ENCODE measurements around the gene KMT2D. TPM values are rescaled to one million over a fixed set of nuclear protein-coding genes. Genes with fewer than 3 reads are reported as not detected.
A peak's percentile ranks its signal among the peaks of the same experiment; 100 is the strongest.

KMT2D gene
- total RNA-seq, 1 donor from 2014 or later = 38.8 TPM

DNA sequence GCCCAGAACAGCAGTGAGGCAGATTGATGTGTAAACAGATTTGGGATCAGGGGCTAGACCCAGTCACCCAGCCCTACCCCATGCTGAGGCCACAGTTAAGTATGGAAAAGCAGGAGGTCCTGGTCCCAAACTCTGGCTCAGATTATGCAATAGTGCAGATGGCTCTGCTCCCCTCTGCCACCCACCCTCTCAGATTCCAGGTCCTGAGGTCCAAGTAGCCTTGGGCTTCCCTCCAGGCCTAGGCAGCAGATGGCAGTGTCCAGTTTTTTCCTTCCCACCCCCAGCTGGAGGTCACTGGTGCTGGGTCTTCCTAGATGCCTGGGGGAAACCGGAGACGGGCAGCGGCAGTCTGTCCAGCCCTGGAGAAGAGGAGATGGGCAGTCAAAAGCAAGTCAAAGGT is 36.8 kb upstream of the KMT2D start:
- intact Hi-C loops (cut with DNase I) = loop anchor here (10.0 kb wide), 1 partner anchor 137 kb away; no protein-coding TSS in a partner anchor
- Histone ChIP-seq H3K9me3 (no peaks in the 10 kb centered on the region), H3K27ac (no peak overlapping the region), H3K36me3 (peaks cover 3 to 53% of the 10 kb centered on the region in 2 donors), H3K27me3 (no peaks in the 10 kb centered on the region), H3K4me1 (peaks cover 22% of the 10 kb centered on the region), H3K4me3 (no peak overlapping the region)
- DNase-seq (ENCODE audit: extremely low spot score in 2 of 2) = no peak
- TF ChIP-seq POLR2AphosphoS5 (IDR thresholded peaks at IDR 0.05; ENCODE audit: insufficient read depth in 1 of 2, low read depth in 1 of 2) (no peak), POLR2A (IDR thresholded peaks at IDR 0.05) (no peak)
- TF ChIP-seq, protein P1, sequence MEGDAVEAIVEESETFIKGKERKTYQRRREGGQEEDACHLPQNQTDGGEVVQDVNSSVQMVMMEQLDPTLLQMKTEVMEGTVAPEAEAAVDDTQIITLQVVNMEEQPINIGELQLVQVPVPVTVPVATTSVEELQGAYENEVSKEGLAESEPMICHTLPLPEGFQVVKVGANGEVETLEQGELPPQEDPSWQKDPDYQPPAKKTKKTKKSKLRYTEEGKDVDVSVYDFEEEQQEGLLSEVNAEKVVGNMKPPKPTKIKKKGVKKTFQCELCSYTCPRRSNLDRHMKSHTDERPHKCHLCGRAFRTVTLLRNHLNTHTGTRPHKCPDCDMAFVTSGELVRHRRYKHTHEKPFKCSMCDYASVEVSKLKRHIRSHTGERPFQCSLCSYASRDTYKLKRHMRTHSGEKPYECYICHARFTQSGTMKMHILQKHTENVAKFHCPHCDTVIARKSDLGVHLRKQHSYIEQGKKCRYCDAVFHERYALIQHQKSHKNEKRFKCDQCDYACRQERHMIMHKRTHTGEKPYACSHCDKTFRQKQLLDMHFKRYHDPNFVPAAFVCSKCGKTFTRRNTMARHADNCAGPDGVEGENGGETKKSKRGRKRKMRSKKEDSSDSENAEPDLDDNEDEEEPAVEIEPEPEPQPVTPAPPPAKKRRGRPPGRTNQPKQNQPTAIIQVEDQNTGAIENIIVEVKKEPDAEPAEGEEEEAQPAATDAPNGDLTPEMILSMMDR (IDR thresholded peaks at IDR 0.05) = no peak

DNA sequence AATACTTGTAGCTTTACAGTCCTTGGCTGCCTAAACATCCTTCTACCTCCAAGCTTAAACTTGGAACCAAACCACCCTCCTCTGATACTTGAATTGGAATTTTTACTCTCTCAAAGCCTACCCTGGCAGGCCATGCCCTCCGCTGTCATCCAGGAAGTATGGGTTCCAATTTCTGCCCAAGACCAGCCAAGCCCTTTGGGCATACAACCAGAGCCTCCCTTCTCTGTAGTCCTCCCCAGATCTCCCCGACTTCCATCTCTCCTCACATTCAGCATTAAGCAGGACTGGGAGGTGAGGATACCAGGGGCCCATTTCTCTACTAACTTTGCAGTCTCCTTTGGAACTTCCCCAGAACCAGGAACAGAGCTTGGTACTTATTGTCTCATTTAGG is 34.4 kb upstream of the KMT2D start:
- TF ChIP-seq, protein P1 (IDR thresholded peaks at IDR 0.05) = no peak
- TF ChIP-seq POLR2A (IDR thresholded peaks at IDR 0.05) = no peak
- TF ChIP-seq POLR2AphosphoS5 (IDR thresholded peaks at IDR 0.05; ENCODE audit: insufficient read depth in 1 of 2, low read depth in 1 of 2) = no peak
- H3K27me3 ChIP-seq = no peaks in the 10 kb centered on the region
- peaks cover 3 to 29% of the 10 kb centered on the region in 2 donors for H3K36me3 ChIP-seq
- H3K9me3 ChIP-seq = no peaks in the 10 kb centered on the region
- H3K27ac ChIP-seq = no peak overlapping the region
- peaks cover 46% of the 10 kb centered on the region for H3K4me1 ChIP-seq
- DNase-seq (ENCODE audit: extremely low spot score in 2 of 2) = no peak
- no peak overlapping the region for H3K4me3 ChIP-seq
- intact Hi-C loops (cut with DNase I) = loop anchor here (10.0 kb wide), 1 partner anchor 140 kb away; no protein-coding TSS in a partner anchor

DNA sequence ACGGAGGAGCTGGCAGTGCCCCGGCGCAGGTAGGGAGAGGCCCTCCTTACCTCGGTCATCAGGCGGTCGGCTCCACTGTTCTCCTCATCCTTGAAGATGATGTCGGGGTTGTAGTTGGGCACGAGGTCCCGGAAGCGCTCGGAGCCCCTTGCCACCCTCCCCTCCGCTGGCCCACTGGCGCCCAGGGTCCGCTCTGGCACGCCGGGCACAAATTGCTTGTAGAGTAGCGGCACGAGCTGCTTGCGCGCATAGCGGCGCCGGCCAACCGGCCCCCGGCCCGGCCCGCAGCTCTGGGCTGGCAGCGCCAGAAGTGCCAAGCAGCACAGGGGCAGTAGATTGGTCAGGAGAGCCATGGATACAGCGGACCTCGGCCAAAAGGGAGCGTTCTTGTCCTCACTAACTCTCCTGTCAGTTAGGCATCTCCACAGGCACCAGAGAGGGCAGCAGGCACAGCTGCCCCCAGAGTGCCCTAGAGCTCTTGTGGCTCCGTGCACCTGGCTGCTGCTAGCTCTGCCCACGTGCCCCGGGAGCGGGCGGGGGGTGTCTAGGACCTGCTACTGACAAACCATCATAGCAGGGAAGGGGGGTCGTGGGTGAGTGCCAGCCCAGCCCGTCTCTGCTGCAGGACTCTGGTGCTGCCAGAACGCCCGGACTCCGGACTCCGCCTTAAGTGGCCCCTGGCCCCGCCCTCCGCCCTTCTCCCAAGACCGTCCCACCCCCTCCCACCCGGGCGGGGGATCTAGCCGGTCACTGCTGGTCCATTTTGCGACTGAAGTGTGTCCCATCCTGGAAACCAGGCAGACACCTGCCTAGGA is 33.8 kb upstream of the KMT2D start, which contains the start of gene DHH:
TSS of gene DHH (minus strand) at position 642 of the 815 bp plus-strand sequence. CDS start at position 353, 289 bp downstream.
- Histone ChIP-seq H3K27ac (no peak within 1 kb of the TSS), H3K27me3 (no peaks in the 10 kb centered on the region), H3K36me3 (peaks cover 3 to 23% of the 10 kb centered on the region in 2 donors), H3K9me3 (no peaks in the 10 kb centered on the region), H3K4me3 (peak within 1 kb of the TSS; percentile 30 to 39), H3K4me1 (peaks cover 52% of the 10 kb centered on the region)
- TF ChIP-seq POLR2A (IDR thresholded peaks at IDR 0.05) = no peak
- TF ChIP-seq POLR2AphosphoS5 (IDR thresholded peaks at IDR 0.05; ENCODE audit: insufficient read depth in 1 of 2, low read depth in 1 of 2) = peak in 1 of 2 donors; percentile 32
- intact Hi-C loops (cut with DNase I) = loop anchor here (10.0 kb wide), 1 partner anchor 140 kb away; no protein-coding TSS in a partner anchor
- no peak for DNase-seq (ENCODE audit: extremely low spot score in 2 of 2)

DNA sequence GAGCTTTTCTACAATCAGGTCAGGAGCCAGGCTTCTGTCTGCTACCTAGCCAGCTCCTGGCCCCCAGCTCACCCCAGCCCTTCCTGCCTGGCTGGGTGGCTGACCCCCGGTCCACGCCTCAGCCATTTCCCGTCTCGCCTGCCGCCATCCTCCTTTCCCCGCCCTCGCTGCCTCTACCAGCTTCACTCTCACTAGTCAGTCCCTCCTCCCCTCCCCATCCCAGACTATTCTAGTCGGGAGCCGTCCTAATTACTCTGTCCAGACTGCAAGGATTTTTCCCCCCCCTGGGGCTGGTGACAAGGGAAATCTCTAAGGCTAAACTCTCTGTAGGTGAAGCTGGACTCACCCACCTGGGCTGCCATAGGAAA is 33.2 kb upstream of the KMT2D start:
- peaks cover 3 to 17% of the 10 kb centered on the region in 2 donors for H3K36me3 ChIP-seq
- TF ChIP-seq POLR2A (IDR thresholded peaks at IDR 0.05) = no peak
- TF ChIP-seq POLR2AphosphoS5 (IDR thresholded peaks at IDR 0.05; ENCODE audit: insufficient read depth in 1 of 2, low read depth in 1 of 2) = no peak
- TF ChIP-seq, protein P1 (IDR thresholded peaks at IDR 0.05) = no peak
- no peaks in the 10 kb centered on the region for H3K27me3 ChIP-seq
- peak overlapping the region; percentile 30 to 39 for H3K4me3 ChIP-seq
- no peak for DNase-seq (ENCODE audit: extremely low spot score in 2 of 2)
- peaks cover 53% of the 10 kb centered on the region for H3K4me1 ChIP-seq
- no peak overlapping the region for H3K27ac ChIP-seq
- intact Hi-C loops (cut with DNase I) = loop anchor here (10.0 kb wide), 1 partner anchor 141 kb away; no protein-coding TSS in a partner anchor
- H3K9me3 ChIP-seq = no peaks in the 10 kb centered on the region

DNA sequence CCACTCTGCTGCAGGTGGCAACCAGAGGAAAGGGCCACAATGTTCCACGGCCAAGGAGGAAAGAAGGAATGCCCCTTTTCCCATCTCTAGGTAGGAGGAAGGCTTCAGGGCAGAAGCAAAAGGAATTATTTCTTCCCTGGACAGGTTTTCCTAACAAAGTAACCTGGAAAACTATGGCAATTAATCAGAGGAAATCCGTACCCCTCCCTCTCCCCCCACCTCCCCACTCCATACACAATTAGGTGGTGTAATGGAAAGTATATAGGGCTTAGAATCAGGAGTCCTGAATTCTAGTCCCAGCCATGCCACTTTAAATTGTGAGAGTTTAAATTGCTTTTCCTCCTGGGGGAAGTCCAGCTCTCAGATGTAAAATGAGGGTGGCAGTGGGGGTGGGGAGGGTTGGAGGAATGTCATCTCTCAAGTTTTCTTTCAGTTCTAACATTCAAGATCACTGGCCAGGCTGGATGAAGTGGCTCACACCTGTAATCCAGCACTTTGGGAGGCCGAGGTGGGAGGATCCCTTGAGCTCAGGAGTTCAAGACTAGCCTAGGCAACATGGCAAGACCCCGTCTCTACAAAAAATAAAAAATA is 32.3 kb upstream of the KMT2D start:
- H3K36me3 ChIP-seq = peaks cover 3 to 11% of the 10 kb centered on the region in 2 donors
- H3K4me1 ChIP-seq = peaks cover 59% of the 10 kb centered on the region
- no peaks in the 10 kb centered on the region for H3K27me3 ChIP-seq
- no peak for TF ChIP-seq POLR2AphosphoS5 (IDR thresholded peaks at IDR 0.05; ENCODE audit: insufficient read depth in 1 of 2, low read depth in 1 of 2)
- no peak for TF ChIP-seq POLR2A (IDR thresholded peaks at IDR 0.05)
- TF ChIP-seq, protein P1 (IDR thresholded peaks at IDR 0.05) = no peak
- H3K4me3 ChIP-seq = no peak overlapping the region
- DNase-seq (ENCODE audit: extremely low spot score in 2 of 2) = no peak
- no peak overlapping the region for H3K27ac ChIP-seq
- H3K9me3 ChIP-seq = no peaks in the 10 kb centered on the region
- intact Hi-C loops (cut with DNase I) = loop anchor here (10.0 kb wide), 1 partner anchor 142 kb away; no protein-coding TSS in a partner anchor
